IgD-negative memory B cell (primary cell): ENCODE data around the gene OR1J1. TPM values are rescaled to one million over a fixed set of nuclear protein-coding genes. Genes with fewer than 3 reads are reported as not detected.
A peak's percentile ranks its signal among the peaks of the same experiment; 100 is the strongest.

Experiments used
- H3K27ac Mint-ChIP-seq, 3 donors: one replicate each; pipeline ENCODE4 v1.8.0; 2020 to 2022; ENCODE audit warnings: mild to moderate bottlenecking in 3 of 3, mixed read lengths in 3 of 3, moderate library complexity in 1 of 3
- H3K27me3 Mint-ChIP-seq: one replicate; pipeline ENCODE4 v1.8.0; 2021; ENCODE audit warnings: mixed read lengths
- H3K36me3 Mint-ChIP-seq: one replicate; pipeline ENCODE4 v1.8.0; 2020; ENCODE audit warnings: mild to moderate bottlenecking, mixed read lengths
- H3K4me1 Mint-ChIP-seq, 3 donors: one replicate each; pipeline ENCODE4 v1.8.0; 2020 to 2022; ENCODE audit warnings: mixed read lengths in 3 of 3, mild to moderate bottlenecking in 1 of 3
- H3K4me3 Mint-ChIP-seq, 4 donors: one replicate each; pipeline ENCODE4 v1.8.0; 2020 to 2022; ENCODE audit warnings: mild to moderate bottlenecking in 4 of 4, mixed read lengths in 4 of 4, moderate library complexity in 3 of 4
- H3K9me3 Mint-ChIP-seq, 3 donors: one replicate each; pipeline ENCODE4 v1.8.0; 2020 to 2021; ENCODE audit warnings: mixed read lengths in 3 of 3, mild to moderate bottlenecking in 1 of 3
- polyA plus RNA-seq: library from polyadenylated mRNA; unstranded; fragments of 300-500 nt; fragmentation: Illumina TruSeq; gene quantifications from one replicate; pipeline ENCODE4 v1.2.3, GENCODE V29; 2021

The OR1J1 gene
- polyA plus RNA-seq, 1 donor from 2014 or later, result not detected

GRCh38 chr9:122464633-122465567, 12.8 kb downstream of the OR1J1 start:
- peak overlapping the region; percentile 78 to 95 (median 92) for H3K27ac Mint-ChIP-seq
- peak overlapping the region; percentile 88 to 98 (median 94) for H3K4me3 Mint-ChIP-seq
- H3K27me3 Mint-ChIP-seq, result peaks cover 17% of the 10 kb centered on the region
- no peaks in the 10 kb centered on the region for H3K36me3 Mint-ChIP-seq
- H3K4me1 Mint-ChIP-seq, result peaks cover 7 to 16% (median 7%) of the 10 kb centered on the region in 3 donors
- peaks cover 0 to 8% (median 2%) of the 10 kb centered on the region in 3 donors for H3K9me3 Mint-ChIP-seq

GRCh38 chr9:122463828-122464632, 13.7 kb downstream of the OR1J1 start:
- peaks cover 17% of the 10 kb centered on the region for H3K27me3 Mint-ChIP-seq
- H3K4me3 Mint-ChIP-seq, result peak overlapping the region; percentile 51 to 98 (median 94)
- peak overlapping the region; percentile 63 to 95 (median 78) for H3K27ac Mint-ChIP-seq
- no peaks in the 10 kb centered on the region for H3K36me3 Mint-ChIP-seq
- H3K4me1 Mint-ChIP-seq, result peaks cover 7 to 16% (median 7%) of the 10 kb centered on the region in 3 donors
- H3K9me3 Mint-ChIP-seq, result peaks cover 0 to 8% (median 2%) of the 10 kb centered on the region in 3 donors

GRCh38 chr9:122457787-122458186, 19.9 kb downstream of the OR1J1 start:
- no peak overlapping the region for H3K4me3 Mint-ChIP-seq
- peaks cover 15% of the 10 kb centered on the region for H3K27me3 Mint-ChIP-seq

GRCh38 chr9:122456123-122456522, 21.6 kb downstream of the OR1J1 start:
- H3K27me3 Mint-ChIP-seq, result peaks cover 8% of the 10 kb centered on the region
- peaks cover 0 to 8% (median 2%) of the 10 kb centered on the region in 3 donors for H3K9me3 Mint-ChIP-seq
- H3K27ac Mint-ChIP-seq, result no peak overlapping the region
- peaks cover 0 to 2% (median 0%) of the 10 kb centered on the region in 3 donors for H3K4me1 Mint-ChIP-seq
- H3K36me3 Mint-ChIP-seq, result no peaks in the 10 kb centered on the region
- H3K4me3 Mint-ChIP-seq, result no peak overlapping the region

More at GRCh38 chr9:122457787-122458186, 19.9 kb downstream of the OR1J1 start:
- Mint-ChIP-seq H3K27ac (no peak overlapping the region), H3K4me1 (peaks cover 0 to 2% (median 0%) of the 10 kb centered on the region in 3 donors), H3K36me3 (no peaks in the 10 kb centered on the region), H3K9me3 (peaks cover 0 to 8% (median 2%) of the 10 kb centered on the region in 3 donors)

GRCh38 chr9:122453677-122454135, 24.0 kb downstream of the OR1J1 start:
- no peak overlapping the region for H3K4me3 Mint-ChIP-seq

GRCh38 chr9:122446819-122447484, 30.8 kb downstream of the OR1J1 start:
- H3K9me3 Mint-ChIP-seq, result no peaks in the 10 kb centered on the region
- H3K27ac Mint-ChIP-seq, result no peak overlapping the region
- H3K4me3 Mint-ChIP-seq, result no peak overlapping the region
- no peaks in the 10 kb centered on the region for H3K4me1 Mint-ChIP-seq
- H3K36me3 Mint-ChIP-seq, result peaks cover 1% of the 10 kb centered on the region
- H3K27me3 Mint-ChIP-seq, result peaks cover 7% of the 10 kb centered on the region

More at GRCh38 chr9:122453677-122454135, 24.0 kb downstream of the OR1J1 start:
- Mint-ChIP-seq H3K9me3 (no peaks in the 10 kb centered on the region), H3K36me3 (no peaks in the 10 kb centered on the region), H3K27ac (no peak overlapping the region), H3K27me3 (peaks cover 2% of the 10 kb centered on the region), H3K4me1 (peaks cover 0 to 2% (median 0%) of the 10 kb centered on the region in 3 donors)

- H3K36me3 Mint-ChIP-seq, result peaks cover 1% of the 10 kb centered on the region
- peaks cover 9% of the 10 kb centered on the region for H3K27me3 Mint-ChIP-seq
- no peak overlapping the region for H3K4me3 Mint-ChIP-seq
- no peak overlapping the region for H3K27ac Mint-ChIP-seq
- no peaks in the 10 kb centered on the region for H3K4me1 Mint-ChIP-seq
- H3K9me3 Mint-ChIP-seq, result peaks cover 0 to 2% (median 0%) of the 10 kb centered on the region in 3 donors
Measured at GRCh38 chr9:122445155-122445749, 32.5 kb downstream of the OR1J1 start.

GRCh38 chr9:122444041-122444733, 33.5 kb downstream of the OR1J1 start:
- peaks cover 0 to 2% (median 0%) of the 10 kb centered on the region in 3 donors for H3K9me3 Mint-ChIP-seq
- H3K4me1 Mint-ChIP-seq, result no peaks in the 10 kb centered on the region
- H3K27me3 Mint-ChIP-seq, result peaks cover 9% of the 10 kb centered on the region
- H3K4me3 Mint-ChIP-seq, result no peak overlapping the region
- H3K27ac Mint-ChIP-seq, result no peak overlapping the region
- H3K36me3 Mint-ChIP-seq, result peaks cover 1% of the 10 kb centered on the region

GRCh38 chr9:122442568-122442967, 35.2 kb downstream of the OR1J1 start:
- Mint-ChIP-seq H3K4me1 (no peaks in the 10 kb centered on the region), H3K9me3 (peaks cover 0 to 2% (median 2%) of the 10 kb centered on the region in 3 donors), H3K36me3 (peaks cover 1% of the 10 kb centered on the region), H3K27me3 (peaks cover 9% of the 10 kb centered on the region), H3K4me3 (no peak overlapping the region), H3K27ac (no peak overlapping the region)

Other genes with a start within 250 kb of the OR1J1 start
- not detected for gene LHX6, start 249.0 kb downstream of the OR1J1 start, polyA plus RNA-seq
- 19.0 TPM for gene RBM18, start 213.1 kb downstream of the OR1J1 start, polyA plus RNA-seq
- gene MRRF, start 213.0 kb downstream of the OR1J1 start, polyA plus RNA-seq, result 26.2 TPM
- 17.5 TPM for gene PTGS1, start 106.9 kb downstream of the OR1J1 start, polyA plus RNA-seq
- not detected for gene OR1J2, start 32.9 kb upstream of the OR1J1 start, polyA plus RNA-seq
- gene OR1J4, start 41.2 kb upstream of the OR1J1 start, polyA plus RNA-seq, result not detected
- not detected for gene OR1N1, start 49.4 kb upstream of the OR1J1 start, polyA plus RNA-seq
- not detected for gene OR1N2, start 75.2 kb upstream of the OR1J1 start, polyA plus RNA-seq
- gene OR1L8, start 105.5 kb upstream of the OR1J1 start, polyA plus RNA-seq, result not detected
- gene OR1Q1, start 136.8 kb upstream of the OR1J1 start, polyA plus RNA-seq, result not detected
- not detected for gene OR1B1, start 179.7 kb upstream of the OR1J1 start, polyA plus RNA-seq
- 0.99 TPM for gene OR1L1, start 183.8 kb upstream of the OR1J1 start, polyA plus RNA-seq
- gene OR1L3, start 197.2 kb upstream of the OR1J1 start, polyA plus RNA-seq, result not detected
- gene OR1L4, start 246.1 kb upstream of the OR1J1 start, polyA plus RNA-seq, result not detected